PC-3 (cell line): ENCODE results near the gene PGAP2. TPM values are rescaled to one million over a fixed set of nuclear protein-coding genes. Genes with fewer than 3 reads are reported as not detected.

ENCODE experiments used
- ATAC-seq: fragments of 200-7000 bp; cut with Tn5 transposase; 2 replicates; pipeline ENCODE4 v1.9.1; 2020; ENCODE audit warnings: mild to moderate bottlenecking, moderate library complexity
- BruUV-seq: library from RNA; stranded (reverse); fragments of 400-500 nt; replicated peaks from 2 replicates; lab custom pipeline; 2021; lab: Mats Ljungman, UMichigan
- CTCF ChIA-PET: fragments of 300-600 bp; sonication (Branson Sonifier 250); formaldehyde crosslinking; loops from one replicate; lab custom pipeline; 2022; ENCODE audit warnings: antibody characterized with exemption; lab: Charles Lee
- POLR2A ChIA-PET: fragments of 300-600 bp; sonication (Branson Sonifier 250); formaldehyde crosslinking; loops from one replicate; lab custom pipeline; 2022; ENCODE audit warnings: antibody characterized with exemption; ENCODE audit not compliant: unreplicated experiment; lab: Charles Lee
- DNase-seq: peaks from one replicate; pipeline ENCODE4 v3.0.0-alpha.2; 2015
- H2AFZ ChIP-seq: fragments of 300-600 bp; sonication (generic); 2 replicates; pipeline ENCODE4 v1.6.0; 2016; ENCODE audit warnings: antibody characterized with exemption, low read length
- H3F3A ChIP-seq: fragments of 300-600 bp; sonication (generic); one replicate; pipeline ENCODE4 v1.6.0; 2017; ENCODE audit warnings: antibody characterized with exemption, low read length, control low read depth, mild to moderate bottlenecking; ENCODE audit not compliant: unreplicated experiment
- H3K27ac ChIP-seq: fragments of 300-600 bp; sonication (generic); 2 replicates; pipeline ENCODE4 v1.5.1; 2016; ENCODE audit warnings: mild to moderate bottlenecking, low read length
- H3K27me3 ChIP-seq: fragments of 300-600 bp; sonication (generic); 2 replicates; pipeline ENCODE4 v1.6.1; 2016; ENCODE audit warnings: low read length, mixed read lengths
- H3K36me3 ChIP-seq: fragments of 300-600 bp; sonication (generic); 2 replicates; pipeline ENCODE4 v1.6.1; 2016; ENCODE audit warnings: low read depth, mixed run types, low read length, mixed read lengths
- H3K4me1 ChIP-seq: fragments of 300-600 bp; sonication (generic); 2 replicates; pipeline ENCODE4 v1.5.1; 2016; ENCODE audit warnings: low read length; ENCODE audit not compliant: insufficient read depth
- H3K4me2 ChIP-seq: fragments of 300-600 bp; sonication (generic); 2 replicates; pipeline ENCODE4 v1.6.0; 2016; ENCODE audit warnings: low read length
- H3K4me3 ChIP-seq: fragments of 300-600 bp; sonication (generic); 2 replicates; pipeline ENCODE4 v1.5.1; 2016; ENCODE audit warnings: mild to moderate bottlenecking, low read length, mixed read lengths
- H3K79me2 ChIP-seq: fragments of 300-600 bp; sonication (generic); 2 replicates; pipeline ENCODE4 v1.6.1; 2017; ENCODE audit warnings: low read length, mixed read lengths
- H3K9ac ChIP-seq: fragments of 300-600 bp; sonication (generic); 2 replicates; pipeline ENCODE4 v1.6.0; 2016; ENCODE audit warnings: mild to moderate bottlenecking, low read length
- H3K9me2 ChIP-seq: fragments of 300-600 bp; sonication (generic); replicated peaks from 2 replicates; pipeline ENCODE4 v1.6.1; 2016; ENCODE audit warnings: mixed run types, low read length, mixed read lengths
- H3K9me3 ChIP-seq: fragments of 300-600 bp; sonication (generic); 2 replicates; pipeline ENCODE4 v1.6.1; 2016; ENCODE audit warnings: low read length, mixed read lengths
- H4K20me1 ChIP-seq: fragments of 300-600 bp; sonication (generic); 2 replicates; pipeline ENCODE4 v1.6.1; 2016; ENCODE audit warnings: low read length, mixed read lengths
- CTCF ChIP-seq: fragments of 300-600 bp; sonication (generic); conservative IDR thresholded peaks from 2 replicates; pipeline ENCODE4 v1.5.1; 2017; ENCODE audit warnings: antibody characterized with exemption, low read depth, mild to moderate bottlenecking, low read length
- EZH2 ChIP-seq: fragments of 300-600 bp; sonication (generic); IDR thresholded peaks from one replicate; pipeline ENCODE4 v1.6.1; 2017; ENCODE audit warnings: antibody characterized with exemption, mild to moderate bottlenecking, low read length; ENCODE audit not compliant: unreplicated experiment
- EZH2phosphoT487 ChIP-seq: fragments of 300-600 bp; sonication (generic); IDR thresholded peaks from 2 replicates; pipeline ENCODE4 v1.6.1; 2018; ENCODE audit warnings: mild to moderate bottlenecking, antibody characterized with exemption, low read length, borderline replicate concordance
- intact Hi-C: fragments of 100-400 bp; cut with micrococcal nuclease; formaldehyde crosslinking; loops from 2 replicates; pipeline ENCODE4 v1.9.0; 2023
- total RNA-seq: library from RNA; depleted of rRNA; stranded (reverse); fragments of >200 nt; gene quantifications from 2 replicates; pipeline ENCODE4 v1.2.3, GENCODE V29; 2014

Gene PGAP2
- total RNA-seq, 1 experiment from 2014 or later = 25.9 TPM

GRCh38 chr11:3854977-3855807 is 46.8 kb downstream of the PGAP2 start, which contains the start of gene STIM1:
TSS of gene STIM1 (plus strand) at chr11:3855664. CDS start at chr11:3856271, 607 bp downstream.
- Histone ChIP-seq H3K9me3 (no peaks in the 10 kb centered on the region), H3K36me3 (no peaks in the 10 kb centered on the region), H3K4me1 (peaks cover 31% of the 10 kb centered on the region), H3K79me2 (peaks cover 46% of the 10 kb centered on the region), H3F3A (no peaks in the 10 kb centered on the region), H4K20me1 (no peaks in the 10 kb centered on the region), H3K27me3 (no peaks in the 10 kb centered on the region), H3K4me3 (peak within 1 kb of the TSS; percentile 93), H3K9me2 (no peaks in the 10 kb centered on the region), H3K27ac (peak within 1 kb of the TSS; percentile 35), H2AFZ (peak within 1 kb of the TSS; percentile 97), H3K4me2 (peak within 1 kb of the TSS; percentile 97), H3K9ac (peak within 1 kb of the TSS; percentile 72)
- POLR2A ChIA-PET = interaction anchor here (0.6 to 1.2 kb wide), 3 partner anchors 14 to 59 kb away, joined by 3 to 4 read pairs (median 4); no protein-coding TSS in a partner anchor
- TSS peak; percentile 86 for BruUV-seq
- DNase-seq = peak; percentile 95
- intact Hi-C loops = loop anchor here (1.0 to 10.0 kb wide), 3 partner anchors 14 to 104 kb away; no protein-coding TSS in a partner anchor
- CTCF ChIA-PET = interaction anchor here (0.6 to 2.8 kb wide), 13 partner anchors 12 to 482 kb away, joined by 3 to 27 read pairs (median 7); no protein-coding TSS in a partner anchor
- ATAC-seq = peak; percentile 89
- TF ChIP-seq CTCF = peak; percentile 83
- TF ChIP-seq EZH2phosphoT487 = no peak
- TF ChIP-seq EZH2 = no peak

GRCh38 chr11:3855808-3856491 is 47.6 kb downstream of the PGAP2 start:
- H4K20me1 ChIP-seq = no peaks in the 10 kb centered on the region
- ChIA-PET CTCF (interaction anchor here (1.0 to 2.8 kb wide), 6 partner anchors 14 to 216 kb away, joined by 6 to 27 read pairs (median 9); no protein-coding TSS in a partner anchor), POLR2A (no interaction called here)
- peak overlapping the region; percentile 97 for H3K4me2 ChIP-seq
- TF ChIP-seq EZH2 (no peak), CTCF (no peak), EZH2phosphoT487 (no peak)
- intact Hi-C loops = loop anchor here (1.0 to 10.0 kb wide), 3 partner anchors 15 to 103 kb away; no protein-coding TSS in a partner anchor
- H3K9me2 ChIP-seq = no peaks in the 10 kb centered on the region
- H3K9me3 ChIP-seq = no peaks in the 10 kb centered on the region
- no peaks in the 10 kb centered on the region for H3F3A ChIP-seq
- DNase-seq = peak; percentile 23
- peak overlapping the region; percentile 93 for H3K4me3 ChIP-seq
- H3K79me2 ChIP-seq = peaks cover 53% of the 10 kb centered on the region
- H3K27me3 ChIP-seq = no peaks in the 10 kb centered on the region
- H2AFZ ChIP-seq = peak overlapping the region; percentile 95
- no TSS peak for BruUV-seq
- H3K9ac ChIP-seq = peak overlapping the region; percentile 72
- no peak overlapping the region for H3K27ac ChIP-seq
- peak; percentile 23 for ATAC-seq
- no peaks in the 10 kb centered on the region for H3K36me3 ChIP-seq
- peaks cover 31% of the 10 kb centered on the region for H3K4me1 ChIP-seq
